ENCODE data around the gene CD74. TPM values are rescaled to one million over a fixed set of nuclear protein-coding genes. Genes with fewer than 3 reads are reported as not detected.

The CD74 gene
- total and polyA plus RNA-seq, 2 of the 8 experiments (the other 6 are each of a cell fraction or from before 2014, with no cell fraction given): 45.9 to 61.0 TPM

GRCh38 chr5:150428978-150429377, 16.3 kb upstream of the CD74 start:
- Histone ChIP-seq H2BK15ac (ENCODE audit: low read length) (no peak overlapping the region), H3K27ac (ENCODE audit: low read depth, low read length) (no peak overlapping the region), H3K23me2 (ENCODE audit: low read depth, low read length) (peaks cover 6% of the 10 kb centered on the region; the same call in 1 of the 2 replicates), H3K4me3 (ENCODE audit: extremely low read depth in 1 of 4, insufficient read depth in 2 of 4, low read depth in 3 of 4, low read length in 4 of 4) (no peak overlapping the region), H3K4ac (replicated peaks; ENCODE audit: insufficient read length, low read depth, low read length) (no peak overlapping the region), H3K56ac (replicated peaks; ENCODE audit: insufficient read length, low read depth, low read length) (no peak overlapping the region), H2AFZ (ENCODE audit: low read length) (no peak overlapping the region), H4K91ac (replicated peaks; ENCODE audit: insufficient read length, low read length) (no peak overlapping the region), H4K8ac (ENCODE audit: extremely low read depth, insufficient read depth, low read length) (no peak overlapping the region), H3K9me3 (ENCODE audit: insufficient read depth in 2 of 2, low read depth in 1 of 2, low read length in 1 of 2) (no peaks in the 10 kb centered on the region), H3K79me1 (ENCODE audit: low read depth, low read length) (no peaks in the 10 kb centered on the region), H4K20me1 (replicated peaks in 1 of 2; ENCODE audit: control insufficient read depth in 1 of 2, insufficient read depth in 2 of 2, low read length in 2 of 2) (no peaks in the 10 kb centered on the region), H3K27me3 (replicated peaks in 1 of 4; ENCODE audit: control insufficient read depth in 3 of 4, extremely low read depth in 1 of 4, insufficient read depth in 3 of 4, low read length in 3 of 4) (no peaks in the 10 kb centered on the region), H3K79me2 (ENCODE audit: control insufficient read depth in 1 of 2, insufficient read depth in 2 of 2, low read length in 2 of 2) (no peaks in the 10 kb centered on the region), H2AK5ac (ENCODE audit: low read depth, low read length) (no peak overlapping the region), H3K14ac (ENCODE audit: insufficient read length) (no peak overlapping the region), H4K5ac (ENCODE audit: insufficient read length, low read depth, low read length) (no peak overlapping the region), H3K23ac (ENCODE audit: insufficient read length) (no peak overlapping the region), H3K4me2 (ENCODE audit: insufficient read depth in 1 of 2, low read depth in 2 of 2, low read length in 2 of 2) (no peak overlapping the region), H3K18ac (ENCODE audit: extremely low read depth, low read length) (no peak overlapping the region), H2BK120ac (replicated peaks; ENCODE audit: low read depth, low read length) (no peak overlapping the region), H3K4me1 (replicated peaks in 1 of 4; ENCODE audit: control insufficient read depth in 3 of 4, insufficient read depth in 4 of 4, low read length in 3 of 4) (no peaks in the 10 kb centered on the region), H3K9ac (replicated peaks in 1 of 4; ENCODE audit: extremely low read depth in 1 of 4, low read depth in 3 of 4, low read length in 3 of 4) (no peak overlapping the region), H2BK12ac (ENCODE audit: low read depth, low read length) (no peak overlapping the region), H2BK5ac (ENCODE audit: low read depth, low read length) (no peak overlapping the region), H2BK20ac (ENCODE audit: low read length) (no peak overlapping the region), H3K36me3 (ENCODE audit: control insufficient read depth in 2 of 4, insufficient read depth in 4 of 4, low read length in 3 of 4) (no peaks in the 10 kb centered on the region)
- WGBS, 2 experiments (ENCODE audit: extremely low coverage in 1 of 2, insufficient coverage in 1 of 2, insufficient read length in 1 of 2, insufficient replicate concordance in 2 of 2, low coverage in 1 of 2, low lambda C conversion rate in 2 of 2, missing lambda C conversion rate in 1 of 2): 100% methylated on average over 4 of the region's 5 CpGs; no CpG with 5 or more reads in 1 of the 2 experiments
- CTCF ChIA-PET (ENCODE audit: partially characterized antibody): interaction anchor here (14.1 kb wide), 1 partner anchor 27 kb away, joined by 245 read pairs; no protein-coding TSS in a partner anchor
- FAIRE-seq (no peak), DNase-seq (ENCODE audit: low read depth in 1 of 2, low spot score in 2 of 2) (no peak)
- POLR2A ChIA-PET (ENCODE audit: partially characterized antibody): interaction anchor here (0.7 to 5.9 kb wide), 7 partner anchors 11 to 27 kb away, joined by 3 to 50 read pairs (median 3); no protein-coding TSS in a partner anchor
- TF ChIP-seq RFX5 (IDR thresholded peaks at IDR 0.05; ENCODE audit: borderline replicate concordance, low read depth, low read length): no peak
- TF ChIP-seq KDM5A (IDR thresholded peaks at IDR 0.05; ENCODE audit: low read length): no peak
- TF ChIP-seq E2F6 (IDR thresholded peaks at IDR 0.05): no peak
- no peak for TF ChIP-seq CHD1 (IDR thresholded peaks at IDR 0.05; ENCODE audit: low read depth, low read length)
- TF ChIP-seq NANOG (IDR thresholded peaks at IDR 0.05; ENCODE audit: insufficient read depth, low read depth, low read length, poor library complexity, severe bottlenecking): no peak
- no peak for TF ChIP-seq SIX5 (IDR thresholded peaks at IDR 0.05; ENCODE audit: low read depth, low read length)
- TF ChIP-seq CHD2 (IDR thresholded peaks at IDR 0.05; ENCODE audit: low read length): no peak
- no peak for TF ChIP-seq KDM4A (IDR thresholded peaks at IDR 0.05; ENCODE audit: low read depth, low read length, severe bottlenecking)
- TF ChIP-seq CTCF (IDR thresholded peaks at IDR 0.05; ENCODE audit: control extremely low read depth in 1 of 3, insufficient read depth in 1 of 3, low read depth in 1 of 3, low read length in 3 of 3): no peak
- TF ChIP-seq POLR2AphosphoS5 (IDR thresholded peaks at IDR 0.05; ENCODE audit: low read depth, low read length): no peak
- no peak for TF ChIP-seq SP2 (IDR thresholded peaks at IDR 0.05; ENCODE audit: low read length)
- no peak for TF ChIP-seq SP1 (IDR thresholded peaks at IDR 0.05; ENCODE audit: low read depth, low read length)
